ENCODE measurements around the gene ASIC2.

- TF ChIP-seq CTCF (IDR thresholded peaks at IDR 0.05) (no peak), ZFX (IDR thresholded peaks at IDR 0.05; ENCODE audit: borderline replicate concordance) (no peak)
Measured at GRCh38 chr17:33318241-33318640, 25.1 kb upstream of the ASIC2 start.
